Adrenal gland (tissue), 12 donors: Measurements from ENCODE around the gene ZNF770. TPM values are rescaled to one million over a fixed set of nuclear protein-coding genes. Genes with fewer than 3 reads are reported as not detected.
A peak's percentile ranks its signal among the peaks of the same experiment; 100 is the strongest.

ENCODE experiments used
- DNase-seq, 7 donors: peaks; one replicate each; pipeline ENCODE4 v3.0.0-alpha.2; 2019 to 2020
- H3K27ac ChIP-seq, 5 donors: fragments of 200-600 bp; sonication (generic) in 4 of 5; 1 replicate in 3 of 5; 2 replicates in 2 of 5; pipeline versions ENCODE4 v1.5.1 to v1.8.0; 2016 to 2020; ENCODE audit warnings: mild to moderate bottlenecking in 1 of 5
- H3K27me3 ChIP-seq: fragments of 200-600 bp; 2 replicates; pipeline ENCODE4 v1.8.0; 2021
- H3K36me3 ChIP-seq, 2 donors: fragments of 200-600 bp; replicated peaks in 1 of 2; 1 replicate in 1 of 2; 2 replicates in 1 of 2; pipeline versions ENCODE4 v1.5.1 to v1.8.0; 2018 to 2022
- H3K4me1 ChIP-seq, 2 donors: fragments of 200-600 bp; replicated peaks in 1 of 2; 1 replicate in 1 of 2; 2 replicates in 1 of 2; pipeline versions ENCODE4 v1.5.1 to v1.8.0; 2018 to 2021
- H3K4me3 ChIP-seq, 4 donors: fragments of 200-600 bp; sonication (generic) in 3 of 4; one replicate each; pipeline ENCODE4 v1.5.1; 2016 to 2018
- H3K9me3 ChIP-seq, 3 donors: fragments of 200-600 bp; sonication (generic) in 1 of 3; replicated peaks in 1 of 3; 1 replicate in 2 of 3; 2 replicates in 1 of 3; pipeline versions ENCODE4 v1.5.1 to v1.8.0; 2016 to 2021
- CTCF ChIP-seq, 6 experiments: fragments of 450-650 bp in 4 of 6; fragments of 200-600 bp in 2 of 6; sonication (generic) in 1 of 6; IDR thresholded peaks; 1 replicate in 5 of 6; 2 replicates in 1 of 6; pipeline versions ENCODE4 v1.5.1 to v1.8.0; 2016 to 2021; ENCODE audit warnings: antibody characterized with exemption in 6 of 6, mild to moderate bottlenecking in 2 of 6, moderate library complexity in 1 of 6
- POLR2A ChIP-seq, 2 donors: fragments of 450-650 bp; IDR thresholded peaks; one replicate each; pipeline ENCODE4 v1.6.1; 2017; ENCODE audit warnings: antibody characterized with exemption in 2 of 2, mild to moderate bottlenecking in 2 of 2, moderate library complexity in 1 of 2
- WGBS, 4 donors: extraction: QIAGEN DNeasy Blood & Tissue Kit in 2 of 4; methylation state at CpG; one replicate each; pipeline versions ENCODE4 v1.1.5 to v1.1.7; 2013 to 2017; 5-methylcytosine and 5-hydroxymethylcytosine counted together
- intact Hi-C, 2 donors: fragments of 100-400 bp; cut with DNase I; formaldehyde crosslinking; loops; one replicate each; pipeline versions ENCODE4 v1.14.1 to v1.15.0; 2022 to 2023
- polyA plus RNA-seq, 3 donors: library from polyadenylated mRNA; stranded (reverse); fragments of 200-250 nt in 2 of 3; fragments of 350-450 nt in 1 of 3; fragmentation: Illumina TruSeq in 1 of 3; extraction: RNeasy Lipid Tissue Mini Kit (QIAGEN cat#74804) in 1 of 3; gene quantifications; one replicate each; pipeline ENCODE4 v1.2.3, GENCODE V29; 2013 to 2014
- total RNA-seq, 9 donors: library from RNA; depleted of rRNA in 4 of 9; stranded (reverse); fragments of >200 nt in 4 of 9; fragments of 120-200 nt in 1 of 9; fragmentation: NEBNext Ultra II Directional in 1 of 9; extraction: Animal tissue kit (Norgen Biotek cat#: 25700) in 1 of 9; gene quantifications; one replicate each; pipeline versions ENCODE4 v1.1.0 to v1.2.4, GENCODE V29; 2013 to 2023
- donor health status: healthy with polysubstance abuse.
- donor health status: Bipolar disorder and iron deficiency.
- donor health status: DM: yes; HTN: yes; CAD: no.
- donor health status: DM: no; HTN: no; CAD: no.
- donor health status: DM: no; HTN: no; CAD: no.
- donor health status: DM: yes; HTN: yes; CAD: no.

Gene ZNF770
- total and polyA plus RNA-seq, 12 donors = 7.3 to 37.6 (median 31.1) TPM

DNA sequence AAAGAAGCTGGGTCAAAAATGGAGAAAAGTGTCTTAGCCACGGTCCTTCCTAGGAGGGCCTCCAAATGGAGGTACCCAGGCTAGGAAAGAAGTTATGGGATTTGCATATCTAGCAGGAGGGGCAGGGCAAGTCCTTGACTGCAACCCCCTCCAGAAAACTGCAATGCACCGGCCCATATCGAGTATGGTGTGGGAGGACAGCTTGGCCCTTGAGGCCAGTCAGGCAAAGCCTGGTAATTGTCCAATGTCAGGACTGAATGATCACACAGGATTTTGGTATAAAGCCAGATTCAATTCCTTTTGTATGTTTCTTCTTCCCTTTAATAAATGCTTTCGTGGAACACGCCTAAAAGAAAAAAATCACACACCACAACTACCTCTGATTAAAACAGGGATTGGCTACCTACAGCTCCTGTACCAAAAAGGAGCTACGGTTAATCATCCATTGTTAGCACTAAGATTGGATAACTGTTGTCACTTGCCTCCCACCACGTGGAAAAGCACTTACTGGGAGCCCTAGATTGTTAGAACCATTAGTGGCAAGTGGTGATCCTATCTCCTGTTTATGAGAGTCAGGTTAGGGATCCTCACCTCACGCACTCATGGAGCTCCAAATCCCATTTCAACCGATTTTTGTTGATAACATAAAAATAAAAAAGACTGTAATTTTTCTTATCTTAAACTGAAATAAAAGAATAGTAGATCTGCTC is 1.2 kb downstream of the ZNF770 start:
- DNase-seq = no peak
- no peaks in the 10 kb centered on the region for H3K9me3 ChIP-seq
- WGBS, 4 donors = 16 to 31% (median 22%) methylated on average over 9 of the region's 9 CpGs
- no peak for TF ChIP-seq CTCF (IDR thresholded peaks at IDR 0.05)
- TF ChIP-seq POLR2A (IDR thresholded peaks at IDR 0.05) = no peak
- peak overlapping the region in 3 of 5 donors; percentile 85 to 98 (median 97) for H3K27ac ChIP-seq
- H3K4me1 ChIP-seq = peaks cover 21 to 39% of the 10 kb centered on the region in 2 donors
- H3K36me3 ChIP-seq = peaks cover 0 to 14% of the 10 kb centered on the region in 2 donors
- intact Hi-C loops = no loop called here
- peak overlapping the region in 3 of 4 donors; percentile 63 to 98 (median 97) for H3K4me3 ChIP-seq
- H3K27me3 ChIP-seq = no peaks in the 10 kb centered on the region

DNA sequence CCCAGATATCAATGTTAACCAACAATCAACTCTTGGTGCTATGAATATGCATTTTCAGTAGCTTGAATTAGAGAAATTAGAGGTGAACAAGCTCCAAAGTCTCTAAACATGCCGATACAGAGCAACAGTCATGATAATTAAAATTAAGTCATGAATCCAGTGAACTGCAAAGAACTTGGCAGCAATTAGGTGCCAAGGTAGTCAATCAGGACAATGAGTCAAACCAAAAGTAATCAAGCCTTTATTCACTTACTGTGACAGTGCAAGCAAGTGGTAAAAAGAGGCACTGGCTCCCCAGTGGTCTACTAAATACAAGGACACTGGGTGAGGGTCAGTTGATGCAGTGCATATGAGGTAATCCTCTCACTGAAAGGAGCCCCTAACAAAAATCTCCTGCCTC is 1.8 kb downstream of the ZNF770 start:
- intact Hi-C loops = no loop called here
- Histone ChIP-seq H3K27me3 (no peaks in the 10 kb centered on the region), H3K9me3 (no peaks in the 10 kb centered on the region), H3K4me1 (peaks cover 21 to 39% of the 10 kb centered on the region in 2 donors), H3K4me3 (peak overlapping the region in 1 of 4 donors; percentile 98), H3K36me3 (peaks cover 0 to 20% of the 10 kb centered on the region in 2 donors), H3K27ac (peak overlapping the region in 2 of 5 donors; percentile 39 to 49)
- WGBS, 4 donors = 68 to 83% (median 78%) methylated on average over 1 of the region's 1 CpG
- no peak for DNase-seq
- no peak for TF ChIP-seq POLR2A (IDR thresholded peaks at IDR 0.05)
- no peak for TF ChIP-seq CTCF (IDR thresholded peaks at IDR 0.05)

DNA sequence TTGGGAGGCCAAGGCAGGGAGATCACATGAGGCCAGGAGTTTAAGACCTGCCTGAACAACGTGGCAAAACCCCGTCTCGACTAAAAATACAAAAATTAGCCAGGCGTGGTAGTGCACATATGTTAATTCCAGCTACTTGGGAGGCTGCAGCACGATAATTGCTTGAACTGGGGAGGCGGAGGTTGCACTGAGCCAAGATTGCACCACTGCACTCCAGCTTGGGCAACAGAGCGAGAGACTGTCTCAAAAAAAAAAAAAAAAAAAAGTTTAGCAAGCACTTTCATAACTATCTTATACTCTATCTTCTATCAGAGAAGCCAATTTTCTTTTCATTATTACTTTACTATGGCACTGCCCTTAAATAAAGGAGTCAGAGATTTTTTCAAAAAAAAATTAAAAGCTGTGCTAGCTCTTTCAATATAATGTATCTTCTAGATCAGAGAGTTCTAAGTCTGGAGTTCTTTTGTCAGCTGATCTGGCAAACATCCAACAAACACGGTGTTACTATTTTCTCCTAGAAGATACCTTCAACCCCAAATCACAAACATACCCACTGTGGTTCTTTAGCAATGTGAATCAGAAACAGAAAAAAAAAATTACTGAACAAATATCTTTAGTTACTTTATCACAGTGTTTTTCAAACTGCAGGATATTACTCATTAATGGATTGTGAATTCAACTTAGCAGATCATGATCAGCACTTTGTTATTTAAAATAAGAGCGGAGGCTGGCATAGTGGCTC is 3.0 kb downstream of the ZNF770 start:
- 61 to 65% (median 64%) methylated on average over 9 of the region's 9 CpGs for WGBS, 4 donors
- intact Hi-C loops = no loop called here

More for the DNA sequence above, 3.0 kb downstream of the ZNF770 start:
- peak overlapping the region in 1 of 4 donors; percentile 28 for H3K4me3 ChIP-seq
- peaks cover 21 to 43% of the 10 kb centered on the region in 2 donors for H3K4me1 ChIP-seq
- H3K9me3 ChIP-seq = no peaks in the 10 kb centered on the region
- no peak for TF ChIP-seq CTCF (IDR thresholded peaks at IDR 0.05)
- no peak for TF ChIP-seq POLR2A (IDR thresholded peaks at IDR 0.05)
- no peaks in the 10 kb centered on the region for H3K27me3 ChIP-seq
- H3K27ac ChIP-seq = peak overlapping the region in 3 of 5 donors; percentile 39 to 49 (median 45)
- peak in 5 of 7 donors; percentile 30 to 57 (median 46) for DNase-seq
- H3K36me3 ChIP-seq = peaks cover 0 to 21% of the 10 kb centered on the region in 2 donors
